IgD-negative memory B cell (primary cell): Measurements from ENCODE around the gene CCDC148. TPM values are rescaled to one million over a fixed set of nuclear protein-coding genes. Genes with fewer than 3 reads are reported as not detected.

ENCODE experiments used
- H3K27ac Mint-ChIP-seq, 3 donors: one replicate each; pipeline ENCODE4 v1.8.0; 2020 to 2022; ENCODE audit warnings: mild to moderate bottlenecking in 3 of 3, mixed read lengths in 3 of 3, moderate library complexity in 1 of 3
- H3K27me3 Mint-ChIP-seq: one replicate; pipeline ENCODE4 v1.8.0; 2021; ENCODE audit warnings: mixed read lengths
- H3K36me3 Mint-ChIP-seq: one replicate; pipeline ENCODE4 v1.8.0; 2020; ENCODE audit warnings: mild to moderate bottlenecking, mixed read lengths
- H3K4me1 Mint-ChIP-seq, 3 donors: one replicate each; pipeline ENCODE4 v1.8.0; 2020 to 2022; ENCODE audit warnings: mixed read lengths in 3 of 3, mild to moderate bottlenecking in 1 of 3
- H3K4me3 Mint-ChIP-seq, 4 donors: one replicate each; pipeline ENCODE4 v1.8.0; 2020 to 2022; ENCODE audit warnings: mild to moderate bottlenecking in 4 of 4, mixed read lengths in 4 of 4, moderate library complexity in 3 of 4
- H3K9me3 Mint-ChIP-seq, 3 donors: one replicate each; pipeline ENCODE4 v1.8.0; 2020 to 2021; ENCODE audit warnings: mixed read lengths in 3 of 3, mild to moderate bottlenecking in 1 of 3
- polyA plus RNA-seq: library from polyadenylated mRNA; unstranded; fragments of 300-500 nt; fragmentation: Illumina TruSeq; gene quantifications from one replicate; pipeline ENCODE4 v1.2.3, GENCODE V29; 2021

Gene CCDC148
- polyA plus RNA-seq, 1 donor from 2014 or later = not detected

GRCh38 chr2:158276619-158277471 lies 179.7 kb downstream of the CCDC148 start:
- H3K4me3 Mint-ChIP-seq = no peak overlapping the region
- H3K27ac Mint-ChIP-seq = no peak overlapping the region
- no peaks in the 10 kb centered on the region for H3K36me3 Mint-ChIP-seq
- H3K9me3 Mint-ChIP-seq = peaks cover 0 to 2% (median 0%) of the 10 kb centered on the region in 3 donors
- no peaks in the 10 kb centered on the region for H3K4me1 Mint-ChIP-seq
- H3K27me3 Mint-ChIP-seq = peaks cover 4% of the 10 kb centered on the region

DNA sequence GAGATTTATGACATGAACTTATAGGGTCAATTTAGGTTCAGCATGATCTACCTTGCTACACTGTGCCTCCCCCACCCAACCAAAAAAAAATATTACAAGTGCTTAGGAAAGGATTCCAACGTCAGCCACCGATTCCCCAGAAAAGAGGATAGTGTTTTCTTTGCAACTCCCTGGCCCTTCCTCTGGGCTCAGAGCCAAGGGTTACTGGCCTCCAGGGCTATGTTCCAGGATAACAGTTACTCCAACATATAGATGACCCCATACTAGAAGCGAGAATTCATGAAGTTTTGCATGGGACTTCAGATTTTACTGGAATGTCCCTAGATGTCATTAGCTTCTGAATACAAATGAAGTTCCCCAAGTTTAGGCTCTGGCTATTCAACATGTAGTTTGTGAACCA lies 182.8 kb downstream of the CCDC148 start:
- Mint-ChIP-seq H3K4me1 (no peaks in the 10 kb centered on the region), H3K9me3 (peaks cover 0 to 3% (median 2%) of the 10 kb centered on the region in 3 donors), H3K27me3 (peaks cover 4% of the 10 kb centered on the region), H3K27ac (no peak overlapping the region), H3K4me3 (no peak overlapping the region), H3K36me3 (no peaks in the 10 kb centered on the region)

GRCh38 chr2:158270536-158270935 lies 186.0 kb downstream of the CCDC148 start:
- no peak overlapping the region for H3K27ac Mint-ChIP-seq
- no peaks in the 10 kb centered on the region for H3K36me3 Mint-ChIP-seq
- H3K27me3 Mint-ChIP-seq = peaks cover 11% of the 10 kb centered on the region
- H3K4me1 Mint-ChIP-seq = peaks cover 0 to 1% (median 0%) of the 10 kb centered on the region in 3 donors
- peaks cover 0 to 8% (median 2%) of the 10 kb centered on the region in 3 donors for H3K9me3 Mint-ChIP-seq
- no peak overlapping the region for H3K4me3 Mint-ChIP-seq

DNA sequence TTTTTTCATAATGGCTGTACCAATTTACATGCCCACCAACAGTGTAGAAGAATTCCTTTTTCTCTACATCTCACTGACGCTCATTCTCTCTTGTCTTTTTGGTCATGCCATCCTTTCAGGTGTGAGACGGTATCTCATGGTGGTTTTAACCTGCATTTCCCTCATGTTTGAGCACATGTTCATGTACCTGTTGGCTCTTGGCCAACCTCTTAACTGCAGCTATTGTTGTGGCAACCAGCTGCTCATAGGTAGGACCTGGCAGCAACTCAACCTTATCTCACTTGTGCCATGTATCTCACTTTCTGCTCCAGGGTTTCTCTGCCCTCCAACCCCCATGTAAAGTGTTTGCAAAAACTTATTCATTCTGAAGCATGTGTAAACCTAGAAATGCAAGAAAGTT lies 187.4 kb downstream of the CCDC148 start:
- Mint-ChIP-seq H3K4me3 (no peak overlapping the region), H3K9me3 (peaks cover 0 to 6% (median 2%) of the 10 kb centered on the region in 3 donors), H3K4me1 (peaks cover 0 to 1% (median 0%) of the 10 kb centered on the region in 3 donors), H3K27ac (no peak overlapping the region), H3K27me3 (peaks cover 12% of the 10 kb centered on the region), H3K36me3 (no peaks in the 10 kb centered on the region)

GRCh38 chr2:158266111-158266510 lies 190.4 kb downstream of the CCDC148 start:
- Mint-ChIP-seq H3K27me3 (peaks cover 7% of the 10 kb centered on the region), H3K27ac (no peak overlapping the region), H3K4me3 (no peak overlapping the region), H3K9me3 (peaks cover 0 to 6% (median 2%) of the 10 kb centered on the region in 3 donors), H3K36me3 (no peaks in the 10 kb centered on the region), H3K4me1 (peaks cover 0 to 1% (median 0%) of the 10 kb centered on the region in 3 donors)

DNA sequence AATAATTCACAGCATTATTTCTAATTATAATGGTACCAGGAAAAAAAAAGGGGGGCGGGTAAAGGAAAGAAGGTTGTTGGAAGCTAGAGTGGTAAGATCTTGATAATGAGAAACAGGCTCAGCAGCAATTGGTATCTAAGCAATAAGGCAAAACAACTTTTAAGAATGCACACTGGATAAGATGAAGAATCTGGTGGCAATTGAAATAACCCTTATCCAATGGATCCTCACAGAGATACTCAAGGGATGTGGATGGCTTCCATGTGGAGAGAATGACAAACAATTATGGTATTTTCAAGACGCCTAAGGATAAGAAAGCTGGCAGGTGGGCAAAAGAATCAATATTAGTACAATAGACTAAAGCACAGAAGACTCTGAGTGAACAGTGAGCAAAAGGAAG lies 201.3 kb downstream of the CCDC148 start:
- peaks cover 2% of the 10 kb centered on the region for H3K27me3 Mint-ChIP-seq
- no peak overlapping the region for H3K27ac Mint-ChIP-seq
- no peak overlapping the region for H3K4me3 Mint-ChIP-seq
- H3K4me1 Mint-ChIP-seq = no peaks in the 10 kb centered on the region
- H3K9me3 Mint-ChIP-seq = no peaks in the 10 kb centered on the region
- H3K36me3 Mint-ChIP-seq = no peaks in the 10 kb centered on the region

DNA sequence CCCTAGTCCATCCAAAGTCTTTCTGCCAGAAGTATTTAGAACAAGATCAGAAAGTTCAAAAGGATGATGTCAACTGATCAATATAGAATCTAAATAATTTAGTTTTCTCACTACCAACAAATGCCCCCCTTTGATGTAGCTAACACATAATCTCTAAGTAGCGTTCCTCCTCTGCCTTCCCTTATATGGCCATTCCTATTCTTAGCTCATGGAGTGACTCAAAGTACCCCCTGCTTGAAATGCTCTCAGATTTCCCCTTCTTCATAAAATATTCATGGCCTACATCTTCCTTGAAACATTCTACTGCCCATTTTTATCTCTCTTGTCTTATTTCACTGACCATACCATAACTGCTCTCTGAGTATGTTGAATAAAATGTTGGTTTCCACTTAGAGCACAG lies 203.4 kb downstream of the CCDC148 start:
- Mint-ChIP-seq H3K4me3 (no peak overlapping the region), H3K27me3 (no peaks in the 10 kb centered on the region), H3K9me3 (no peaks in the 10 kb centered on the region), H3K27ac (no peak overlapping the region), H3K36me3 (no peaks in the 10 kb centered on the region), H3K4me1 (no peaks in the 10 kb centered on the region)

- H3K4me1 Mint-ChIP-seq = no peaks in the 10 kb centered on the region
- no peaks in the 10 kb centered on the region for H3K27me3 Mint-ChIP-seq
- H3K27ac Mint-ChIP-seq = no peak overlapping the region
- no peak overlapping the region for H3K4me3 Mint-ChIP-seq
- H3K9me3 Mint-ChIP-seq = no peaks in the 10 kb centered on the region
- H3K36me3 Mint-ChIP-seq = no peaks in the 10 kb centered on the region
Observed at GRCh38 chr2:158251356-158251755, 205.2 kb downstream of the CCDC148 start.

- no peak overlapping the region for H3K4me3 Mint-ChIP-seq
Observed at GRCh38 chr2:158243392-158243791, 213.2 kb downstream of the CCDC148 start.

DNA sequence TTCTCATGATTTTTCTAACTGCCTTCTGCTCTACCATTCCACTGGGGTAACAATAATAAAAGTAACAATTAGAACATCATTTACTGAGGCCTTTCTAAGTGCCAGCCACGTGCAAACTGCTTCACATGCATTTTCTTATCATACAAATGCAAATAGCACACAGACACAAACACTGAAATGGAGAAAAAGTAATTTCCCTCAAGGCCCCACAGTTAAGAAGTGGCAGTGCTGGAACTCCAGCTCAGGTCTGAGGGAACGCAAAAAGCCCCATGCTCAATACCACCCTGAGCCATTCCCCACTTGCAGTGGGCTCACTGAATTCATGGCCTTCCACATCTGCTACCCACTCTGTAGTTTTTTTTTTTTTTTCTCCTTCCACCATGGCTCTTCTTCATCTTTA lies 214.3 kb downstream of the CCDC148 start:
- Mint-ChIP-seq H3K27me3 (no peaks in the 10 kb centered on the region), H3K4me3 (no peak overlapping the region), H3K36me3 (no peaks in the 10 kb centered on the region), H3K9me3 (peaks cover 0 to 2% (median 0%) of the 10 kb centered on the region in 3 donors), H3K4me1 (peaks cover 0 to 3% (median 0%) of the 10 kb centered on the region in 3 donors), H3K27ac (no peak overlapping the region)

More at GRCh38 chr2:158243392-158243791, 213.2 kb downstream of the CCDC148 start:
- Mint-ChIP-seq H3K27ac (no peak overlapping the region), H3K9me3 (peaks cover 0 to 2% (median 0%) of the 10 kb centered on the region in 3 donors), H3K36me3 (no peaks in the 10 kb centered on the region), H3K4me1 (peaks cover 0 to 3% (median 0%) of the 10 kb centered on the region in 3 donors), H3K27me3 (no peaks in the 10 kb centered on the region)

DNA sequence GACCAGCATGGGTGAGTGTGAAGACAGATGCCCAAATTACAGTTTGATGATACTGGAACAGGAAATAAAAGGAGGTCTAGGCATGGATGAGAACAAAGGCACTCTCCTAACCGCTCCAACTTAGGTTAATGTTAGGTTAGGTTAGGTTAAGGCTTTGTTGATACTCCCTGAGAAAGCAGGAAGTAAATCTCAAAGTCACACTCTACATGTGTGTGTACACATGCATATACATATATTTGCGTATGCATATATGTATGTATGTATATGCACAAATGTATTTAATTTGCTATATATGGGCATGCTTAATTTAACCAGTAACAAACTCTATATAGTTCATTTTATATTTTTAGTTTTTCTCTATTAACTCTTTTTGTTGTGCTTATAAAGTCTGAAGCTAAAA lies 215.6 kb downstream of the CCDC148 start:
- Mint-ChIP-seq H3K36me3 (no peaks in the 10 kb centered on the region), H3K27ac (no peak overlapping the region), H3K4me3 (no peak overlapping the region), H3K27me3 (no peaks in the 10 kb centered on the region), H3K9me3 (peaks cover 0 to 2% (median 0%) of the 10 kb centered on the region in 3 donors), H3K4me1 (peaks cover 0 to 3% (median 0%) of the 10 kb centered on the region in 3 donors)

DNA sequence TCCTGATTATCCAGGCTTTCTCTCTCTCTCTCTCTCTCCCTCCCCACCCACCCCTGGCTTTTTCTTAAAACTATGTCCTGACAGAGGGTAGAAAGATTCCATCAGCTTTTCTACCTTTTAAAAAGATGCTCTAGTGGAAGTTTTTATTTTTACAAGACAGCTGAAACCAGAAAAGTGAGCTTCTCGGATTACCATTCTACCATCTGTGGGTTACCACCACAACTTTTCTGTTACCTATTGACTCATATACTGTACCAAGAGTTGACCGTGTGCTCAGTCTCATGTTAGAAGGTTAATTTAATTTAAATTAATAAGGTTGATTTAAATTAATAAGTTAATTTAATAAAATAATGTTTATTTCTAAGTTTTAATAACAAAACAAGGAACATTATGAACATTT lies 217.3 kb downstream of the CCDC148 start:
- peaks cover 0 to 2% (median 0%) of the 10 kb centered on the region in 3 donors for H3K9me3 Mint-ChIP-seq
- H3K27me3 Mint-ChIP-seq = no peaks in the 10 kb centered on the region
- no peak overlapping the region for H3K4me3 Mint-ChIP-seq
- H3K36me3 Mint-ChIP-seq = no peaks in the 10 kb centered on the region
- no peak overlapping the region for H3K27ac Mint-ChIP-seq
- H3K4me1 Mint-ChIP-seq = peaks cover 0 to 3% (median 0%) of the 10 kb centered on the region in 3 donors

DNA sequence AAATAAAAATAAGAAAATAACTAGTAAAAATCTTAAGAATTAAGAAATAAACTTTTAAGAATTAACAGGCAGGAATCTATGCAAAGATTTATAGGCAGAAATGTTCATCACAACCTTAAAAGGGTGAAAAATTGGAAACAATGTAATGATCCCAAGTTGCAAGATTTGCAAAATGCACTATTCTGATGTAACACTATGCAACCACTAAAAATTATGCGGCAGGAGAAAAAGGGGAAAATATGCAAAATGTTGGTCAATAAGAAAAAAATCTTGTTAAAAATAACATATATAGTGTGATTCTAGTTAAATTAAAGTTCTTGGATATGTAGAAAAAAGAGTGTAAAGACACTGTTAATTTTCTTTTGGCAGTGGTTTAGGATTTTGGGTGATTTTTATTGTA lies 222.1 kb downstream of the CCDC148 start:
- Mint-ChIP-seq H3K4me3 (no peak overlapping the region), H3K4me1 (no peaks in the 10 kb centered on the region), H3K36me3 (no peaks in the 10 kb centered on the region), H3K9me3 (no peaks in the 10 kb centered on the region), H3K27me3 (peaks cover 3% of the 10 kb centered on the region), H3K27ac (no peak overlapping the region)

DNA sequence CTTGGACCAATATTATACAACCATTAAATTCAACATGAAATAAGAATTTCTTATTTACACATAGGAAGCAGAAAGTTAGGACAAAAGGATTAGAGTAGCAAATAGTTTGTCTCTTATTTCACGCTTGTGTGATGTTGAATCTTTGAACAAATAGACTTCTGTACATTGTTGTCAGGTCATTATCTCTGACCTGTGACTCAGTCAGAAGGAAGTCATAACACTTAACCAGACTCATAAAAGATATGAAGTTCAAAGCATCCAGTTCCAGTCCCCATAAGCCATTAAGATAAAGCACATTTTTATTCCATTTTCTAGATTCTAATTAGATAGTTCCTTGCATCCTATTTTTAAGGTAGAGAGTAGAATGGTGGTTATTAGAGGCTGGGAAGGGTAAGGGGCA lies 224.1 kb downstream of the CCDC148 start:
- no peak overlapping the region for H3K27ac Mint-ChIP-seq
- peaks cover 3% of the 10 kb centered on the region for H3K27me3 Mint-ChIP-seq
- peaks cover 0 to 3% (median 0%) of the 10 kb centered on the region in 3 donors for H3K9me3 Mint-ChIP-seq
- no peak overlapping the region for H3K4me3 Mint-ChIP-seq
- H3K36me3 Mint-ChIP-seq = no peaks in the 10 kb centered on the region
- no peaks in the 10 kb centered on the region for H3K4me1 Mint-ChIP-seq

DNA sequence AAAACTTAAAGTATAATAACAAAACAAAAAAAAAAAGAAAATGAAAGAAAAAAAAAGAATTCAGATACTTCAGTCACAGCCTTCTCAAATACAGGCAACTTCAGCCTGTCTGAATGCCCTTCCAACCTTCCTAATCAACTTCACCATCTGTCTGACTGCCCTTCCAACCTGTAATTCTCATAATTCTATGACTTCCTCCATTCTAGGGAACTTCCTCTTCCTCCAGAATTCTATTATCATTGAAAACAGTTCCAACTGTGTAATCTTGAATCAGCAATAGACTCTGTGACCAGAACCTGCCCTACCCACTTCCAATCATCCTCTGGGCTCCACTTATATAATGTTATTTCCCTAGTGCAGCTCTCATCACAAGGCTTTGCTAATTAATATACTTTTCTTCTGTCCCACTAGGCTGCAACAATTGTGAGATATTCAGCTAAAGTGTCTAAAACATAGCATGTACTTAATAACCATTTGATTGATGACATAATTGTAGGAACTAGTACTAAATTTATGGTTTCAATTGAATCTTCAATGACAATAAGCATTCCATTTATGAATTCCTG lies 227.5 kb downstream of the CCDC148 start:
- Mint-ChIP-seq H3K4me3 (no peak overlapping the region), H3K4me1 (no peaks in the 10 kb centered on the region), H3K36me3 (no peaks in the 10 kb centered on the region), H3K27ac (no peak overlapping the region), H3K9me3 (peaks cover 0 to 4% (median 0%) of the 10 kb centered on the region in 3 donors), H3K27me3 (peaks cover 3% of the 10 kb centered on the region)
